NT2/D1 (cell line): Measurements from ENCODE around the gene PEF1.

Experiments used
- DNase-seq: peaks from one replicate; pipeline ENCODE4 v3.0.0-alpha.2; 2011; ENCODE audit warnings: low read depth, low spot score
- H3K27me3 ChIP-seq: 2 replicates; pipeline ENCODE4 v1.6.0; 2011; ENCODE audit warnings: mild to moderate bottlenecking; ENCODE audit not compliant: insufficient read length, insufficient read depth
- H3K36me3 ChIP-seq: 2 replicates; pipeline ENCODE4 v1.6.1; 2011; ENCODE audit warnings: mild to moderate bottlenecking, low read length, mixed read lengths; ENCODE audit not compliant: insufficient read depth, insufficient read length
- H3K4me1 ChIP-seq: 2 replicates; pipeline ENCODE4 v1.5.1; 2011; ENCODE audit not compliant: insufficient read depth, insufficient read length
- H3K4me3 ChIP-seq: 2 replicates; pipeline ENCODE4 v1.5.1; 2011; ENCODE audit warnings: low read depth; ENCODE audit not compliant: insufficient read length
- H3K9ac ChIP-seq: 2 replicates; pipeline ENCODE4 v1.6.0; 2011; ENCODE audit warnings: low read depth; ENCODE audit not compliant: insufficient read length
- H3K9me3 ChIP-seq: 2 replicates; pipeline ENCODE4 v1.5.1; 2011; ENCODE audit warnings: mild to moderate bottlenecking, low read length; ENCODE audit not compliant: insufficient read depth
- SUZ12 ChIP-seq: IDR thresholded peaks from 2 replicates; pipeline ENCODE4 v1.6.1; 2011; ENCODE audit not compliant: insufficient read length, insufficient read depth; ENCODE audit errors: extremely low read depth
- YY1 ChIP-seq: IDR thresholded peaks from 2 replicates; pipeline ENCODE4 v1.6.1; 2011; ENCODE audit not compliant: insufficient read length, insufficient read depth
- ZNF274 ChIP-seq: IDR thresholded peaks from 2 replicates; pipeline ENCODE4 v1.6.1; 2011; ENCODE audit warnings: mild to moderate bottlenecking, low read depth, low read length

The PEF1 gene

DNA sequence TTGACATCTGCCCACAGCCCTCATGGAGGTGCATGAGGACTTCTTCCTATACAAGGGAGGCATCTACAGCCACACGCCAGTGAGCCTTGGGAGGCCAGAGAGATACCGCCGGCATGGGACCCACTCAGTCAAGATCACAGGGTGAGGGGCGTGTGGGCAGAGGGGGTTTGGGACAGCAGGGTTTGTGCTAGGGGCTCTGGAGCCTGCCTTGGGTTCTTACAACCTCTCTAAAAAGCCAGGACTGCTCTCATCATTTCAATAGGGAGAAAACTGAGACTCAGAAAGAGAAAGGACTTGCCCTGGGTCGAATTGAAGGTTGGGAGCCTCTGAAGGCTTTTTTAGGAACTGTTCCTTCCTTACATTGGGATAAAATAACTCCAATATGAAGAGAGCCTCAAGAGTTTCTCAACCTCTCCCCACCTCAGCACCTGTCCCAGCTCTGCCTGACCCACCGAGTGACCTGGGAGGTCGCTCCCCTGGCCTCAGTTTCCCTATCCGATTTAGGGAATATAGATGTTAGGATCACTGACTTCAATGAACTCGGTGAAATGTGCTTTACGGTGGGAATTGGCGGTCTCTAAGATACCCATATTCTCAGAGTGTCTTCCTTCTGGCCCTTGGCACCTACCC lies 58.8 kb downstream of the PEF1 start:
- DNase-seq, result no peak
- Histone ChIP-seq H3K36me3 (peaks cover 38% of the 10 kb centered on the region), H3K9ac (no peak overlapping the region), H3K4me3 (no peak overlapping the region), H3K9me3 (no peaks in the 10 kb centered on the region), H3K4me1 (peaks cover 18% of the 10 kb centered on the region), H3K27me3 (peaks cover 3% of the 10 kb centered on the region)
- TF ChIP-seq SUZ12 (no peak), YY1 (no peak), ZNF274 (no peak)

DNA sequence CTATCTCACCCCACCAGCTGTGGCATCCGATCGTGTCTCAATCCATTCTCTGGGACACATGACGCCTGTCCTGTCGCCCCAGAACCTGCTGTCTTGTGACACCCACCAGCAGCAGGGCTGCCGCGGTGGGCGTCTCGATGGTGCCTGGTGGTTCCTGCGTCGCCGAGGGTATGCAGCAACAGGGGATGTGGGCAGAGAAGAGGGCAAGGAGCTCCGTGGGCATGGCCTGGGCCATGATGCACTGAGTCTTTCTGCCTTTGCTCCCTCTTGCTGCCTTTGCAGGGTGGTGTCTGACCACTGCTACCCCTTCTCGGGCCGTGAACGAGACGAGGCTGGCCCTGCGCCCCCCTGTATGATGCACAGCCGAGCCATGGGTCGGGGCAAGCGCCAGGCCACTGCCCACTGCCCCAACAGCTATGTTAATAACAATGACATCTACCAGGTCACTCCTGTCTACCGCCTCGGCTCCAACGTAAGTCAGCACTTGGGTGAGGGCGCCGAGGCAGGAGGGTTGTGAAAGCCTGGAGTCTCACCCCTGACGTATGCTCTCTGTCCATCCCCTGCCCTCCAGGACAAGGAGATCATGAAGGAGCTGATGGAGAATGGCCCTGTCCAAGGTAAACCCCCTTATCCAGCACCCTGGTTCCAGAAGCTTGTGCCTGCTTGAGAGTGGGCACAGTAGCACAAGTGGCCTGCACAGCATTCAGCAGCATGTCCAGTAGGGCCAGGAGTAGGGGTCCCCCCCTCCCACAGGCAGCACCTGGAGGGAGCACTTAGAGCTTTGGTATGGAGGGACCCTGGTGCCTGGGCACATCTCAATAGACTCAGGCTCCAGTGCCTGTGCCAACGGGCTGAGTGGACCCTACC lies 59.6 kb downstream of the PEF1 start:
- Histone ChIP-seq H3K9me3 (no peaks in the 10 kb centered on the region), H3K27me3 (peaks cover 3% of the 10 kb centered on the region), H3K9ac (no peak overlapping the region), H3K36me3 (peaks cover 38% of the 10 kb centered on the region), H3K4me3 (no peak overlapping the region), H3K4me1 (peaks cover 23% of the 10 kb centered on the region)
- no peak for TF ChIP-seq YY1
- TF ChIP-seq SUZ12, result no peak
- TF ChIP-seq ZNF274, result no peak
- no peak for DNase-seq

DNA sequence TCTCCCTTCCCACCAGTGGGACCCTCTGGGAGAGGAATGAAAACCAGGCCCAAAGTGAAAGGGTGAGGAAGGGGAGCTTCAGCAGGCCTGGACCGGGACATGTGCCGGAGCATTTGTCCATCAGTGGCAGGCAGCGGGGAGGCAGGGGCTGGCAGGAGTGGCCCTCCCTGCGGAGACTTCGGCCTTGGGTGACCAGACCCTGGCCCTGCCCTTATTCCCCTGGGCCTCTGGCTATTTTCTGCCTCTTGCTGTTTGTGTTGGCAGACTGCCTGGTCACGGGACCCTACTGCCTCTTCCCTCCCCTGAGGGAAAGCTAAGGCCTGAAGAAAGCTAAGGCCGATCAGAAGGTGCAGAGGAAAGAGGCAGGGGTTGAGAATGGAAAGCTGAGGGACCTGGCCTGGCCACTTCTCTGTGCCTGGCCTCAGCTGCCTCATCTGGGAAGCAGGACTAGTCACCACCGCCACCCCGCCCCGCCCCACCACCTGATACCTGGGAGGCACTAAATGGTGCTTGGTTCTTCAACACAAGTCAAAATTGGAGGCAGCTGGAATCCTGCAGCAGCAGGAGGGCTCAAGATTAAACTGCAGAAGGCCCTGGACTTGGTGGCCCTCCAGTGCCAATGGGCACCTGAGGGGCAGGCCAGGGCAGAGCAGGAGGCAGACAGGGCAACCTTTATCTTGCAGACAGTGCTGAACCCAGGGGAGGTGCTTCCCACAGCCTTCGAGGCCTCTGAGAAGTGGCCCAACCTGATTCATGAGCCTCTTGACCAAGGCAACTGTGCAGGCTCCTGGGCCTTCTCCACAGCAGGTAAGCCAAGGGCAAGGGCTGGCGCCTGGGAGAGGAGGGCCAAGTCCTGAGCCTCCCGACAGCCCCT lies 60.4 kb downstream of the PEF1 start:
- Histone ChIP-seq H3K4me3 (no peak overlapping the region), H3K9me3 (no peaks in the 10 kb centered on the region), H3K27me3 (peaks cover under 1% of the 10 kb centered on the region), H3K9ac (no peak overlapping the region), H3K36me3 (peaks cover 38% of the 10 kb centered on the region), H3K4me1 (peaks cover 29% of the 10 kb centered on the region)
- no peak for DNase-seq
- no peak for TF ChIP-seq SUZ12

DNA sequence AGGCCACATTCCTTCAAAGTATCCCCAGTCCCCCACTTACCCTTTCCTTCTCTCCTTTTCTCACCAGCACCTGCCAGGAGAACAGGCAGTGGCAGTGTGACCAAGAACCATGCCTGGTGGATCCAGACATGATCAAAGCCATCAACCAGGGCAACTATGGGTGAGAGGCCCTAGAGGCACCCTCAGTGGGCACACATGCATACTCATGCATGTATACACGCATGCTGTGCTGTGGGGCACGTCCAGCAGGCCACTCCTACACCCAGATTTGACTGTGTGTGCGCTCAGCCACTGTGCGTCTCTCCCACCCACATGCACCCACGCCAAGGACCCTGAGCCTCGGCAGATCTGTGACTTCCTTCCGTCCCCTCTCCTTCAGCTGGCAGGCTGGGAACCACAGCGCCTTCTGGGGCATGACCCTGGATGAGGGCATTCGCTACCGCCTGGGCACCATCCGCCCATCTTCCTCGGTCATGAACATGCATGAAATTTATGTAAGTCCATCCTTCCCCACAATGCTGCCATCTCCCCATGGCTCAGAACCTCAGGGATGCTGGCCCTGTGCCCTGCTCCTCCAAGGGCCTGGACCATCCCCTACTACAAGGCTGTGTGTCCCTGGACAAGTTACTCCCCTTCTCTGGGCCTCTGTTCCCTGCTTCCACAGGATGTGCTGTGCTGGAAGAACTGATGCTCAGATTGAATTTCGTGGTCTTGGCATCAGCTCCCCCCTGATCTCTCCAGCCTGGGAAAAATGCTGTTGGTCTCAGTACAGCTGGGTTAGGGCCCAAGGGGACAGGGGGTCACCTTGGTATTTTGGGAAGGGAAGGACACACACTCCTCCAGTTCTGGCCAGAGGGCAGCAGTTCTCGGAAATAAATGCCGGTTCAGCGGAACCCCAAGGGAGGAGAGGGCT lies 61.3 kb downstream of the PEF1 start:
- Histone ChIP-seq H3K4me1 (peaks cover 29% of the 10 kb centered on the region), H3K27me3 (no peaks in the 10 kb centered on the region)
- no peak for DNase-seq

DNA sequence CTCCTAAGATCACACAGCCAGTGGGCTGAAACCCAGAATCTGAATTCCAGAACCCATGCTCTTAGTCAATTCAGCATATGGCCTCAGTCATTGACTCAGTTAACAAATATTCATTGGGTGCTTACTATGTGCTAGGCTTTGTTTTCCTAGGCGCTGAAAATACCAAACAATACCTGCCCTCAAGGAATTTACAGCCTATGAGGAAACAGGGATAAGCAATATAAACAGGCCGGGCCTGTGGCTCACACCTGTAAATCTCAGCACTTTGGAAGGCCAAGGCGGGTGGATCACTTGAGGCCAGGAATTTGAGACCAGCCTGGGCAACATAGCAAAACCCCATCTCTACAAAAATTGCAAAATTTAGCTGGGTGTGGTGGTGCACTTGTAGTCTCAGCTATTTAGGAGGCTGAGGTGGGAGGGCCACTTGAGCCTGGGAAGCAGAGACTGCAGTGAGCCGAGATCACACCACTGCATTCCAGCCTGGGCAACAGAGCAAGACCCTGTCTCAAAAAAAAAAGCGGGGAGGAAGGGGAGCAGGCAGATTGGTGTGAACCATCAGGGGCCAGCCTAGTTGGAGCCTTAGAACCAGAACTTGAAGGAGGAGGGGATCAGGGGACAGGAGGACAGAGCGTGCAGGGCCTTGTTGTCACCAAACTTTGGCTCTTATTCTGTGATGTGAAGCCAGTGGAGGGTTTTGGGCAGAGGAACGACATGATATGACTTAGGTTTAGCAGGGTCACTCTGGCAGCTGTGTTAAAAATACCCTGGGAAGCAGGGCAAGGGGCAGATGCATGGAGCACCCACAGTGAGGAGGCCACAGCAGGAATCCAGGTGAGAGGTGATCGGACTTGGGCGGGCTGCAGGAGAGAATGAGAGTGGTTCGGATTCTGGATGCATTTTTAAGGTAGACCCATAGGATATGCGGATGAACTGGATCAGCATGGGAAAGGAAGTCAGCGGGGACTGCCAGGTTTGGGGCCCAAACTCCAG lies 62.6 kb downstream of the PEF1 start:
- TF ChIP-seq YY1 (no peak), SUZ12 (no peak), ZNF274 (no peak)
- H3K9me3 ChIP-seq, result no peaks in the 10 kb centered on the region
- H3K4me1 ChIP-seq, result peaks cover 32% of the 10 kb centered on the region
- DNase-seq, result no peak
- H3K9ac ChIP-seq, result peak overlapping the region; percentile 29
- H3K27me3 ChIP-seq, result no peaks in the 10 kb centered on the region
- H3K4me3 ChIP-seq, result no peak overlapping the region
- peaks cover 31% of the 10 kb centered on the region for H3K36me3 ChIP-seq

More for the DNA sequence above, 61.3 kb downstream of the PEF1 start:
- peaks cover 38% of the 10 kb centered on the region for H3K36me3 ChIP-seq
- no peaks in the 10 kb centered on the region for H3K9me3 ChIP-seq
- TF ChIP-seq YY1 (no peak), SUZ12 (no peak), ZNF274 (no peak)
- no peak overlapping the region for H3K4me3 ChIP-seq
- no peak overlapping the region for H3K9ac ChIP-seq
